Measurements from ENCODE around the gene PLEKHG5.

The PLEKHG5 gene

GRCh38 chr1:6475381-6476133 lies 15.9 kb downstream of the PLEKHG5 start:
- DNase-seq, result peak; percentile 62 to 65 (median 64)

GRCh38 chr1:6474815-6475282 lies 16.6 kb downstream of the PLEKHG5 start:
- no peak for DNase-seq

DNA sequence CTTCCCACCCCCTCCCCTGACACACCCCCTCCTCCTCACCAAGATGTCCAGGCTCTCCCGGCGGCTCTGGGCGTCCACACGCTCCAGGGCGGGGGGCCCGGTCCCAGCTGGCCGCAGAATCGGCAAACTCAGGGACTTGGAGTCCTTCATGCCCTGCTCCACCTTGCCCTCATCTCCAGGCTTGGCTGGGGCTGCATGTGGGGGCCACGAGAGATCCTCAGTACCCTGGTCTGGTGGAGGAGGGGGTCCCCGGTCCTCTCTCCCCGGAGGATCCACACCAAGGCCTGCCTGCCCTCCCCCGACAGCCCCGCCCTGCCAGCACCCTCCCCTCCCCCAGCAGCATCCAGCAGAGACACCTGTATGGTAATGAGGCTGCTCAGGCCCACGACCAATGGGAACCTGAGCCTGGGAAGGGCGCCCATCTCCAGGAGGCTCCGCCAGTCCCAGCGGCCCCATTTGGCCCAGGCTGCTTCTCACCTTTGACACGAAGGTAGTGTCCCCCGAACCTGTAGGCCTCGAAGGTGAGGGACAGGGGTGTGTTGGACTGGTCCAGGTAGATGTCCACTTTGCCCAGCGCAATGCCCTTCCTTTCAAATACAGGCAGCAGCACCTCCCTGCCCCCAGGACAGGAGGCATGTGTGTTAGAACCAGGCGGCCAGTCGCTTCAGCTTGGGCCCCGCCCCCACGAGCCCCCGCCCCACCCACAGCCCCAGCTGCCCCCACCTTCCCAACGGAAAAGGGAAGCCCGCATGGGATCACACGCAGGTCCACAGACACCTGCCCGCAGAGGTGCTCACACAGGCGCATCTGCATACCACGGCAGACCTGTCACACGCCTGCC lies 17.3 kb downstream of the PLEKHG5 start:
- no peak for DNase-seq

DNA sequence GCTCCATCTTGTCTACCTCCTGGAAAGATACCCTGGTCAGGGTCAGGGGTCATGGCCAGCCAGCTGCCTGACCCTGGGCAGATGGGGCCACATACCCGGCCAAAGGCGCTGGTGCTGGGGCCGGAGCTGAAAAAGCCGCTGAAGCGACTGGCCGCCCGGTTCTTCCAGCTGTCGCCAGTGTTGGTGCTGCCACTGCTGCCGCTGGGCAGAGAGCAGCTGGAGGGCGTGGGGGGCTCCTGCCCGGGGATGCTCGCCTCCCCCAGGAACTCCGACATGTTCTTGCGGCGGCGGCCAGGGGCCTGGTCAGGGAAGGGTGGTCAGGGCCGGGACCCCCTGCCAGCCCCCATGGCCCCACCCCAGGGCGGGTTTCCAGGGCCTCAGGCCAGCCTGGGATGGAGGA lies 18.3 kb downstream of the PLEKHG5 start:
- no peak for DNase-seq

DNA sequence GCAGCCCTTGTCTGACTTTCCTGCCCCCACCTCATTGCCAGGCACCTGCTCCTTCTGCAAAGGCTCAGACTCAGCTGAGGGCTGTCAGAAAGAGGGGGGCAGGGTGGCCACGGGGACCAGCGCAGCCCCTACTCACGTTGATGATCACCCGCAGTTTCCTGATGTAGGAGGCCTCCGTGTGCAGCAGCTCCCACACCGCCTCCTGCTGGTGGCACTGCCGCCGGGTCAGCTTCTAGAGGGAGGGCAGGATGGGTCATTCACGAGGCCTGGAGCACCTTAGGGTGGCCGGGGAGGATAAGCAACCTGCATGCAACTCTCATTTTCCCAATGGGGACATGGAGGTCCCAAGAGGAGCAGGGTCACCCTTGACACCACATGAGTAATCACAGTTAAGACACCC lies 19.1 kb downstream of the PLEKHG5 start:
- DNase-seq, result no peak

DNA sequence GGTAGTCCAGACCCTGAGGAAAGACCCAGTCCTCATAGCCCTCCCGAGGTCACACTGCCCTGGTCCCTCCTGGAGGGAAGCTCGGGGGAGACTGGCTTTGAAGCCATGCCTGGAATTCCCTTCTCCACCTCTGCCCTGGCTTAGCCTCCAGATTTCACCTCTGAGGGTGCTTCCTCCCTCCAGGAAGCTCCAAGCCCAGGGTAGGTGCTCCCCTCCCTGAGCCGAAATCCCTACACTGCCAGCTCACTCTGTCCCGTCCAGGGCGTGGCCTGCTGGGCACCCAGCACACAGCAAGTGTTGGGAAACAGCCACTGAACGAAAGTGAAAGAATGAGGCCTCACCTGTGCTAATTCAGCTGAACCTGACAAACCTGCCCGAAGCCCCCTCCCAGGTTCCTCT lies 19.5 kb downstream of the PLEKHG5 start:
- no peak for DNase-seq

DNA sequence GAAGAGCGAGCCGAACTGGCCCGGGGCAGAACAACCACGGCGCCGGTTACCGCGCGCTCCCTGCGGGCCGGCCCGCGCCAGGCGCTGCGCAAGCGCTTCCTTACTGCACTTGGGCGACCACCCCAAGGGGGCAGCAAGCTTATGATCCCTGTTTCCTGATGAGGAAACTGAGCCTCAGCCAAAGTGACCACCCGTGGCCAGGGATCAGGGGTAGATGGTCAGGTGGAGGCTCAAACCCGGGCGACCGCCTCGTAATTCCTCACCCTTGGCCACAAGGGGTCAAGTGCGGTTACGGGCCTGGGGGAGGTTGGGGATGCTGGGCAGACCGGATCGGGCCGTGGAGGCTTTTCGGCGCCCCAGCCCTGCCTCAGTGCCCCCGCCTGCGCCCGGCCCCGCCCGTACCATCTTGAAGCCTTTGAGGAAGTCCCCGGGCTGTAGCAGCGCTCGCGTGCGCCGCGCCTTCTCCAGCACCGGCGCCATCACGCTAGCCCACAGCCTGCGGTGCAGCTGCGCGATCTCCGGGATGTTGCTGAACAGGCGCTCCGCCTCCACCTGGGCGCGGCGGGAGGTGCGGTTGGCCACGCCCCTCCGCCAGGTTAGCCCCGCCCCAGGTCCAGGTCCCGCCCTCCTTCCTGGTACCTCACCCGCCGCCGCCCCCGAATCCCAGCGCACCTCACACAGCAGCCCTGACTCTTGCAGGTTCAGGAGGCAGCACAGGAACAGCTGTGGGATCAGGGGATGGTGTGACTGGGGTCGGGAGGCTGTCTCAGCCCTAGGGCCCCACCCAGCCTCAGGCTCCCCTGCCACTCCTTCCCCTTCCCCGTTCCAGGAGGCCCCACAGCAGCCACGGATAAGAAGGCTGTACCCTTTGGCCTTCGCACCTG lies 20.1 kb downstream of the PLEKHG5 start:
- DNase-seq, result no peak

- DNase-seq, result no peak
Measured at GRCh38 chr1:6470132-6471085, 21.1 kb downstream of the PLEKHG5 start.

DNA sequence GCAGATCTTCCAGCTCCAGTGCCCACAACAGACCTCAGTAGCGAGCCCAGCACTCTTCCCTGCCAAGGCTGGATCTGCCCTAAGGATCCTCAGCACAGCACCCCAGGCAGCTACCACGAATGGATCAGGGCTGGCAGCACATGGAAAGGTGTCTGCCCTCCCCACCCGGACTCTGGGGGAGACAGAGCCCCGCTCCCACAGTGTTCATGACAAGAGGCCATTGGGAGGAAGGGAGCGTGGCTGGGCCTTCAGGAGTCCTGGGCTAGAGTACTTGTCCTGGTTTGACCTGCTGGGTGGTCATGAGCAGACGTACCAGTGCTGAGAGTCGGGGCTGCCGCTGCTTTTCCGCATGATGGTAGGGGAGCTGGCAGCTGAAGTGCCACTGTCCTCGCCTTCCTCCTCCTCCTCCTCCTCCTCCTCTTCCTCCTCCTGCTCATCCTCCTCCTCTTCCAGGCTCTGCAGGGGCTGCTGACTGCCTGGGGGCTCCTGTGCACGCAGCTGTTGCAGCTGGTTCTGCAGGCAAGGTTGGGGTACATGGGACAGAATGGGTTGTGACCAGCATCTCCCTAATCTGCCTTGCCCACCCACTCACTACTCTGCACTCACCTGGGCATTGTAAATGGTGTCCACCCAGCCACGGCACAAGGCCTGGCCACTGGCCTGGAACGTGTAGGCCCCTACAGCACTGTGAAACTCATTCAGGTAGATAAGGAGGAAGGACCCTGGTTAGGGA lies 22.6 kb downstream of the PLEKHG5 start:
- no peak for DNase-seq

- DNase-seq, result no peak
Measured at GRCh38 chr1:6467744-6468688, 23.5 kb downstream of the PLEKHG5 start.

DNA sequence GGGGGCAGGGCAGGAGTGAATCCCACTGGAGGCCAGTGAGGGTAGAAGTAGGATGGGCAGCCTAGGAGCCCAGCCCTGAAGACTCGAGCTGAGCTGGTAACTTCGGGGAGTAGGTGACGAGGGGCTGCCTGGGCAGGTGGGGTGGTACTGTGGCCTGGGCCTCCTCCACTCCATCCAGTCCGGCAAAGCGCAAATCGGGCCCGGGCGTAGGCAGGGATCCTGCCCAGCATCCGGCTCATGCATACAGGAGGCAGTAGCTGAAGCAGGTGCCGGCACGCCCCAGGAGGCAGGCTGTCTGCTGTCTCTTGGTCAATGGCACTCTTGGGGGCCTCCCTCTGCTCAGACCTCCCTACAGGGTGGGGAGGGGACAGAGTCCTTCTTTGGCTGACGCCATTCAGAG lies 24.2 kb downstream of the PLEKHG5 start:
- DNase-seq, result no peak

DNA sequence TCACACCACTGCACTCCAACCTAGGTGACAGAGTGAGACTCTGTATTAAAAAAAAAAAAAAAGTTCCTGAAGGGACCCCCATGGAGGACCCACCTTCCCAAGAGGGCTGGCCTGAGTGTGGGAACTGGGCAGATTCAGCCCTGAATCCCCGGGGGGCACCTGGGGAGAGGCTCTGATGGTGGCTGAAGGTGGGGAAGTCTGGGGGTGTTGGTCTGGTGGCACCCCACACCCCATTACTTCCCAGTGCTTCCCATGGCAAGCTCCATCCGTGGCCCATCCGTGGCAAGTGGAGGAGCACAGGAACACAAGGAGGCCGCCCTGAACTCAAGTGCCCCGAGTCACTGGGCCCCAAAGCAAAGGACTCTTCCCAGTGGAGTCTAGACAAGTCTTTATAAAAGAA lies 24.7 kb downstream of the PLEKHG5 start:
- DNase-seq, result no peak

DNA sequence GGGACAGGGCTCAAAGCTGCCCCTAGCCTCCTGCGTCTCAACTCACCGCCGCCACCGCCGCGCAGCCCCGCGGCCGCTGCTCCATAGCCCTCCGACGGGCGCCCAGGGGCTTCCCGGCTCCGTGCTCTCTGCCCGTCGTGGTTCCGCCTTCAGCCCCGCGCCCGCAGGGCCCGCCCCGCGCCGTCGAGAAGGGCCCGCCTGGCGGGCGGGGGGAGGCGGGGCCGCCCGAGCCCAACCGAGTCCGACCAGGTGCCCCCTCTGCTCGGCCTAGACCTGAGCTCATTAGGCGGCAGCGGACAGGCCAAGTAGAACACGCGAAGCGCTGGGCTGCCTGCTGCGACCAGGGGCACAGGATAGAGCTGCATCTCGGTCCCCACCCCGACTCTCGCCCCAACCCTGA lies 25.4 kb downstream of the PLEKHG5 start, which contains the start of gene TNFRSF25:
TSS of gene TNFRSF25 (minus strand) at position 151 of the 400 bp plus-strand sequence. CDS start at position 85, 66 bp downstream.
- DNase-seq, result peak; percentile 26 to 42 (median 34)

DNA sequence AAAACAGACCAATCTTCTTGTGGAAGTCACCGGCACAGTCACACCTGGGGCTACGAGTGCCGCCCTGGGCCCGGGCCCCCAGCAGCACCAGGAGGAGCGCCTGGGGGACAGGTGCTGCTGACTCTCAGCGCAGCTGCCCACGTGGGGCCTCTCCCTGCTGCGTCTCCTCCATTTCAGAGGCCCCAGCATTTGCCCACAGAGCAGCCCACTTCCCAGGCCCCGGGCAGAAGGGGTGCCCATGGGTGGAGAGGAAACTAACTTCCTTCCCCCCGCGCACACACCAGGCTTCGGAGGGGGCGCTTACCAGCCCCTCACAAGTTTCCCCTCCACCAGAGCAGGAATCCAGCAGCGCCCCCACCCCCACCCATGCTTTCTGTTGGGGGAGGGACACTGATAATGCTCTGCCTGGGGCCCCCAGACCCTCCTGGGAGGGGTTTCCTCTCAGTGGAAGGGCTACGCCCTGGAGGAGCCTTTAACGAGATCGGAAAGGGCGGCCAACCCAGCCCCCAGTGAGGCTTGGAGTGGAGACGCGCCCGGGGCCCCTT lies 25.9 kb downstream of the PLEKHG5 start:
- peak in 1 of 4 experiments; percentile 21 for DNase-seq

GRCh38 chr1:6464915-6465314 lies 26.6 kb downstream of the PLEKHG5 start:
- no peak for DNase-seq

GRCh38 chr1:6464514-6464836 lies 27.0 kb downstream of the PLEKHG5 start:
- DNase-seq, result no peak

DNA sequence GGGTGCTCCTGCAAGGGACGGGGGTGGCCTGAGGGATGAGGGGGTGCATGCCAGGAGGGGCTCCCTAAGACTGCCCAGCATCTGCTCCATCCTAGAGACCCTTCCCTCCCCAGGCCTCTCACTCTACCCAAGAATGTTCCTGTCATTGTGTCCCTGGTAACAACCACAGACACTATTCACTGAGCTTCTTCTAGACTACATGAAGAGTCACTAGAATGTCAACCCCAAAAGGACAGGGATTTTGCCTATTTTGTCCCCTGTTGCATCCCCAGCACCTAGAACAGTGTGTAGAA lies 28.4 kb downstream of the PLEKHG5 start:
- no peak for DNase-seq

DNA sequence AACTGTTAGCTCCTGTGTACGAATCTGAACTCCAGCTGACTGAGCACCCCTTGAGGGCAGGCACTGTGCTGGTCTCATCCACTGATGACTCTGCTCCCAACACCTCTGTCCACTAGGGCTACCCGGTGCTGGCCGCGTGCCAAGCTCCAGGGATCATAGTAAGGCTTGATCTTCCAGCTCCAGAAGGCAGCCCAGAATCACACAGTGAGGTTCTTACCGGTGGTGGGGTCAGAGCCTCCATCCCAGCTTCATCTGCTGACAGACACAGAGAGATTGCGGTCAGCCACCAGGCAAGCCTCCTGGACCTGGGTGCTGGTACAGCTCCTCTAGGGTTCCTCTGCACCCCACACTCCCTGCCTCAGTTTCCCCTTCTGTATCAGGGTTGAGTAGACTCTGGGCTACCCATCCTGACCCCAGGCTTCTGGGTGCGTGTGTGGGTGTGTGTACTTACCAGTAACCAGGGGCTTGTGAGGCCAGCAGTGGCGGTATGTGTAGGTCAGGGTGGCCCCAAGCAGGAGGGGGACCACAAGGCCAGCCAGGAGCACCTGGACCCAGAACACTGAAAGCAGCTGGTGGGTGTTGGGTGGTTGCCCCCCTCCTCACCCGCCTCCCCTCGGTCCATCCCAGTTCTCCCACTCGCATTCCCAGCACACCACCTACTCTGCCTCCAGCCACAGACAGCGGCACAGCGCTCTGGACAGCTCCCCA lies 28.9 kb downstream of the PLEKHG5 start:
- DNase-seq, result no peak
